Upper lobe of left lung (tissue), 6 donors: ENCODE data around the gene TRPM7. TPM values are rescaled to one million over a fixed set of nuclear protein-coding genes. Genes with fewer than 3 reads are reported as not detected.

ENCODE experiments used
- ATAC-seq, 2 donors: fragments of 200-7000 bp; cut with Tn5 transposase; one replicate each; pipeline ENCODE4 v1.9.1; 2022; ENCODE audit warnings: mild to moderate bottlenecking in 2 of 2, moderate library complexity in 2 of 2; ENCODE audit not compliant: low FRiP score in 2 of 2
- DNase-seq, 2 donors: peaks; one replicate each; pipeline ENCODE4 v3.0.0-alpha.2; 2019 to 2020
- H3K27ac ChIP-seq, 4 donors: fragments of 200-600 bp; sonication (generic); one replicate each; pipeline ENCODE4 v1.5.1; 2016 to 2019
- H3K27me3 ChIP-seq, 4 donors: fragments of 200-600 bp; sonication (generic); one replicate each; pipeline ENCODE4 v1.5.1; 2017 to 2019
- H3K36me3 ChIP-seq, 4 donors: fragments of 200-600 bp; sonication (generic); one replicate each; pipeline ENCODE4 v1.5.1; 2016 to 2019
- H3K4me1 ChIP-seq, 4 donors: fragments of 200-600 bp; sonication (generic); one replicate each; pipeline ENCODE4 v1.5.1; 2018 to 2019
- H3K4me3 ChIP-seq, 4 donors: fragments of 200-600 bp; sonication (generic); one replicate each; pipeline ENCODE4 v1.5.1; 2017 to 2019; ENCODE audit warnings: mild to moderate bottlenecking in 2 of 4, moderate library complexity in 1 of 4
- H3K9me3 ChIP-seq, 4 donors: fragments of 200-600 bp; sonication (generic); one replicate each; pipeline ENCODE4 v1.5.1; 2018 to 2019
- EP300 ChIP-seq, 4 donors: sonication (generic); formaldehyde crosslinking; IDR thresholded peaks; one replicate each; pipeline ENCODE4 v1.5.1; 2017; ENCODE audit warnings: antibody characterized with exemption in 4 of 4, control low read depth in 2 of 4
- POLR2A ChIP-seq, 4 donors: fragments of 450-650 bp; IDR thresholded peaks; one replicate each; pipeline ENCODE4 v1.5.1; 2016 to 2017; ENCODE audit warnings: antibody characterized with exemption in 4 of 4, mild to moderate bottlenecking in 2 of 4
- POLR2AphosphoS5 ChIP-seq, 2 donors: sonication (generic); formaldehyde crosslinking; IDR thresholded peaks; one replicate each; pipeline ENCODE4 v1.5.1; 2017; ENCODE audit warnings: antibody characterized with exemption in 2 of 2
- WGBS, 2 donors: methylation state at CpG; one replicate each; pipeline ENCODE4 v1.1.5; 2017 to 2018; 5-methylcytosine and 5-hydroxymethylcytosine counted together
- total RNA-seq, 6 donors: library from RNA; depleted of rRNA in 4 of 6; stranded (reverse); fragments of >200 nt in 4 of 6; gene quantifications; one replicate each; pipeline versions ENCODE4 v1.1.0 to v1.2.1, GENCODE V29; 2016 to 2021
- TF ChIP-seq, protein P1 (sequence below), 6 experiments: fragments of 450-650 bp in 4 of 6; fragments of 200-600 bp in 2 of 6; sonication (generic) in 2 of 6; IDR thresholded peaks; one replicate each; pipeline ENCODE4 v1.5.1; 2016 to 2019; ENCODE audit warnings: antibody characterized with exemption in 6 of 6
- donor health status: DM: no; HTN: no; CAD: no; lungs with moderate emphysema.
- donor health status: DM: no; HTN: yes; CAD: no; lungs with severe emphysema.

Gene TRPM7
- total RNA-seq, 6 donors from 2014 or later: 31.4 to 74.3 (median 37.3) TPM

DNA sequence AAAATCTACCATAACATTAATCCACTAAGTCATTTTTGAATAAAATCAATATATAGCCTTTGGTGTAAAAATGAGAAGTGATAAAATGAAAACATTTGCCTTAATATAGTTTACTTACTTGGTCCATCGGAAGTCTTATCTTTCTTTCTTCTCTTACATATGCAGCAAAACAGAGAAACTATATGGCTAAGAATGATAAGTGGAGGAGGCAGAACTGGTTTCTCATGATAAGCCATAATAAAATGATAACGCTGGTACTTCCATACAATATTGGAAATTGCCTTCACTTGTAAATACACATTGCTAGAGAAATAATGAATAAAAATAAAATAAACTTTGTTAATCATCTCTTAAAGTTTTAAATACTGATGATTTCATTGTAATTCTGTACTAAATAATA, 92.3 kb downstream of the TRPM7 start:
- peaks cover 20 to 87% (median 54%) of the 10 kb centered on the region in 4 donors for H3K36me3 ChIP-seq
- H3K27me3 ChIP-seq: no peaks in the 10 kb centered on the region
- no peaks in the 10 kb centered on the region for H3K4me1 ChIP-seq
- no peaks in the 10 kb centered on the region for H3K9me3 ChIP-seq
- WGBS, 2 donors: 92 to 96% methylated on average over 2 of the region's 2 CpGs
- TF ChIP-seq POLR2A (IDR thresholded peaks at IDR 0.05) (no peak), EP300 (IDR thresholded peaks at IDR 0.05) (no peak), POLR2AphosphoS5 (IDR thresholded peaks at IDR 0.05) (no peak)
- TF ChIP-seq, protein P1, sequence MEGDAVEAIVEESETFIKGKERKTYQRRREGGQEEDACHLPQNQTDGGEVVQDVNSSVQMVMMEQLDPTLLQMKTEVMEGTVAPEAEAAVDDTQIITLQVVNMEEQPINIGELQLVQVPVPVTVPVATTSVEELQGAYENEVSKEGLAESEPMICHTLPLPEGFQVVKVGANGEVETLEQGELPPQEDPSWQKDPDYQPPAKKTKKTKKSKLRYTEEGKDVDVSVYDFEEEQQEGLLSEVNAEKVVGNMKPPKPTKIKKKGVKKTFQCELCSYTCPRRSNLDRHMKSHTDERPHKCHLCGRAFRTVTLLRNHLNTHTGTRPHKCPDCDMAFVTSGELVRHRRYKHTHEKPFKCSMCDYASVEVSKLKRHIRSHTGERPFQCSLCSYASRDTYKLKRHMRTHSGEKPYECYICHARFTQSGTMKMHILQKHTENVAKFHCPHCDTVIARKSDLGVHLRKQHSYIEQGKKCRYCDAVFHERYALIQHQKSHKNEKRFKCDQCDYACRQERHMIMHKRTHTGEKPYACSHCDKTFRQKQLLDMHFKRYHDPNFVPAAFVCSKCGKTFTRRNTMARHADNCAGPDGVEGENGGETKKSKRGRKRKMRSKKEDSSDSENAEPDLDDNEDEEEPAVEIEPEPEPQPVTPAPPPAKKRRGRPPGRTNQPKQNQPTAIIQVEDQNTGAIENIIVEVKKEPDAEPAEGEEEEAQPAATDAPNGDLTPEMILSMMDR (IDR thresholded peaks at IDR 0.05): no peak
- ATAC-seq (no peak), DNase-seq (no peak)
- no peak overlapping the region for H3K27ac ChIP-seq
- no peak overlapping the region for H3K4me3 ChIP-seq

DNA sequence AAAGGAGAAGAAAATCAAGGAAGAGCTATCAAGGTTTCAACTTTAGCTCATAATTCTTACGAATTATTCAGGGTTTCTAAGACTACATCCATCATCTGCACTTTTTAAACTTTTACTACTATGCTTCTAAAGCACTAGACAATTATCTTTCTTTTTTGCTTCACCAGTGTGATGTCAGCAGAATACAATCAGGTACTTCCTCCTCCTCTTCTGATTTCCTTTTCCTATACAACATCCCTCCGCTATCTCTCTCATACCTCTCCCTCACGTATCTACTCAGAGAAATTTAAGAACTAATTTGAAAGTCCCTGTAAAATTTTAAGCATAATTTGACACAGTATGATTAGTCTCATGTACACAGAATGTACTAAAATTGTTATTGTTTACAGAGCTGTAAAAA, 92.8 kb downstream of the TRPM7 start:
- no peak for ATAC-seq
- no peak for DNase-seq
- 56 to 85% methylated on average over 3 of the region's 3 CpGs for WGBS, 2 donors
- Histone ChIP-seq H3K4me3 (no peak overlapping the region), H3K36me3 (peaks cover 26 to 90% (median 55%) of the 10 kb centered on the region in 4 donors), H3K27ac (no peak overlapping the region), H3K9me3 (no peaks in the 10 kb centered on the region), H3K4me1 (no peaks in the 10 kb centered on the region), H3K27me3 (no peaks in the 10 kb centered on the region)
- TF ChIP-seq, protein P1 (IDR thresholded peaks at IDR 0.05): no peak
- no peak for TF ChIP-seq POLR2A (IDR thresholded peaks at IDR 0.05)
- no peak for TF ChIP-seq POLR2AphosphoS5 (IDR thresholded peaks at IDR 0.05)
- no peak for TF ChIP-seq EP300 (IDR thresholded peaks at IDR 0.05)

DNA sequence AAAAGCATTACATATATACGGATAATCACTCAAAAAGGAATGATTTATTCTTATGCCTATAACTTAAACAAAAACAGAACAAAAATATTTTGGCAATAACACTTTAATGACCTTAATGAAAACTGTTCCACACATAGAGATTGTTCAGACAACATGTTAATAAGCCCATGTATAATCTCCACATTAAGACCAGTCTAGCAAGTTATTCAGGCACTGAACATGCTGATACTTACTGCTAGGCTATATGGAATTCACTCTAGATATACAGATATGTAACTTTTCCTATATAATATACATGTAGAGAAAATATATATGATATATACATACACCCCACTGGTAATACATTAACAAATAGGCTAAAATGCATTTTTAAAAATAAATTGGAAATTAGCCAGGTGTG, 96.3 kb downstream of the TRPM7 start:
- no peak overlapping the region for H3K27ac ChIP-seq
- H3K4me1 ChIP-seq: no peaks in the 10 kb centered on the region
- H3K9me3 ChIP-seq: no peaks in the 10 kb centered on the region
- 95 to 96% methylated on average over 1 of the region's 1 CpG for WGBS, 2 donors
- no peaks in the 10 kb centered on the region for H3K27me3 ChIP-seq
- H3K36me3 ChIP-seq: peaks cover 29 to 90% (median 57%) of the 10 kb centered on the region in 4 donors
- ATAC-seq: no peak
- no peak for DNase-seq
- no peak overlapping the region for H3K4me3 ChIP-seq
- no peak for TF ChIP-seq POLR2A (IDR thresholded peaks at IDR 0.05)
- no peak for TF ChIP-seq EP300 (IDR thresholded peaks at IDR 0.05)
- TF ChIP-seq POLR2AphosphoS5 (IDR thresholded peaks at IDR 0.05): no peak
- TF ChIP-seq, protein P1 (IDR thresholded peaks at IDR 0.05): no peak

DNA sequence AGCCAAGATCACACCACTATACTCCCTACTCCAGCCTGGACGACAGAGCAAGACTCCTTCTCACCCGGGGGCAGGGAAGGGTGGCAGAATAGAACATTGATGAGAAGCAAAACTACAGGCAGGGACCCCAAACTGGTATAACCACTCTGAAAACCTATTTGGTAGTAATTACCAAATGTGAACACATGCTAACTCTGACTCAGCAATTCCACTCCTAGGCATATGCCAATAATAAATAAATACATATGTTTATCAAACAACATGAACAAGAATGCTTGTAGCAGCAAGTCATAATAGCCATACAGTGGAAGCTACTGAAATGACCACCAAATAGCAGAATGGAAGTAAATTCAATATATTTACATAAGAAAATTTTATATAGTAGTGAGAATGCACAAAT, 109.1 kb downstream of the TRPM7 start:
- peaks cover 15 to 92% (median 37%) of the 10 kb centered on the region in 4 donors for H3K36me3 ChIP-seq
- DNase-seq: no peak
- no peaks in the 10 kb centered on the region for H3K9me3 ChIP-seq
- no peaks in the 10 kb centered on the region for H3K27me3 ChIP-seq
- WGBS, 2 donors: 84 to 97% methylated on average over 2 of the region's 2 CpGs
- TF ChIP-seq, protein P1 (IDR thresholded peaks at IDR 0.05): no peak
- TF ChIP-seq EP300 (IDR thresholded peaks at IDR 0.05) (no peak), POLR2A (IDR thresholded peaks at IDR 0.05) (no peak), POLR2AphosphoS5 (IDR thresholded peaks at IDR 0.05) (no peak)
- H3K4me1 ChIP-seq: no peaks in the 10 kb centered on the region
- H3K27ac ChIP-seq: no peak overlapping the region
- ATAC-seq: no peak
- no peak overlapping the region for H3K4me3 ChIP-seq

GRCh38 chr15:50576166-50576565, 110.4 kb downstream of the TRPM7 start:
- 62 to 94% methylated on average over 1 of the region's 1 CpG for WGBS, 2 donors
- H3K9me3 ChIP-seq: no peaks in the 10 kb centered on the region
- no peak for ATAC-seq
- peaks cover 15 to 95% (median 34%) of the 10 kb centered on the region in 4 donors for H3K36me3 ChIP-seq
- H3K4me3 ChIP-seq: no peak overlapping the region
- DNase-seq: no peak
- H3K27ac ChIP-seq: peak overlapping the region in 1 of 4 donors; percentile 4
- H3K4me1 ChIP-seq: no peaks in the 10 kb centered on the region
- H3K27me3 ChIP-seq: no peaks in the 10 kb centered on the region
- TF ChIP-seq EP300 (IDR thresholded peaks at IDR 0.05) (no peak), POLR2A (IDR thresholded peaks at IDR 0.05) (no peak), POLR2AphosphoS5 (IDR thresholded peaks at IDR 0.05) (no peak)
- TF ChIP-seq, protein P1 (IDR thresholded peaks at IDR 0.05): no peak
